ENCODE results near the gene ALX3.
"Not testable (repeated sequence)": the region's sequence is repeated elsewhere in the genome, so short reads cannot be mapped to it uniquely, and the experiment has no call there.

ALX3 gene

DNA sequence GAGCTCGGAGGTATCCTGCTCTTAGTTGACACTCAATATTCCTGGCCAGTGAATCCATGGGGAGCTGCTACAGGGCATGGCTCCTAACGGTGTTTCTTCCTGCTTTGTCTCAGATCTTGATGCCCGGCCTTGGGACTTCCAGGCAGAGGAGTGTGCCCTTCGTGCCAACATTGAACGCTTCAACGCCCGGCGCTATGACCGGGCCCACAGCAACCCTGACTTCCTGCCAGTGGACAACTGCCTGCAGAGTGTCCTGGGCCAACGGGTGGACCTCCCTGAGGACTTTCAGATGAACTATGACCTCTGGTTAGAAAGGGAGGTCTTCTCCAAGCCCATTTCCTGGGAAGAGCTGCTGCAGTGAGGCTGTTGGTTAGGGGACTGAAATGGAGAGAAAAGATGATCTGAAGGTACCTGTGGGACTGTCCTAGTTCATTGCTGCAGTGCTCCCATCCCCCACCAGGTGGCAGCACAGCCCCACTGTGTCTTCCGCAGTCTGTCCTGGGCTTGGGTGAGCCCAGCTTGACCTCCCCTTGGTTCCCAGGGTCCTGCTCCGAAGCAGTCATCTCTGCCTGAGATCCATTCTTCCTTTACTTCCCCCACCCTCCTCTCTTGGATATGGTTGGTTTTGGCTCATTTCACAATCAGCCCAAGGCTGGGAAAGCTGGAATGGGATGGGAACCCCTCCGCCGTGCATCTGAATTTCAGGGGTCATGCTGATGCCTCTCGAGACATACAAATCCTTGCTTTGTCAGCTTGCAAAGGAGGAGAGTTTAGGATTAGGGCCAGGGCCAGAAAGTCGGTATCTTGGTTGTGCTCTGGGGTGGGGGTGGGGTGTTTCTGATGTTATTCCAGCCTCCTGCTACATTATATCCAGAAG, 16.7 kb downstream of the ALX3 start:
- intact Hi-C loops (cut with DNase I), result loop anchor here (5.0 to 10.0 kb wide), 2 partner anchors 49 to 291 kb away; no protein-coding TSS in a partner anchor
- DNase-seq, result peak; percentile 31 to 92 (median 80)

DNA sequence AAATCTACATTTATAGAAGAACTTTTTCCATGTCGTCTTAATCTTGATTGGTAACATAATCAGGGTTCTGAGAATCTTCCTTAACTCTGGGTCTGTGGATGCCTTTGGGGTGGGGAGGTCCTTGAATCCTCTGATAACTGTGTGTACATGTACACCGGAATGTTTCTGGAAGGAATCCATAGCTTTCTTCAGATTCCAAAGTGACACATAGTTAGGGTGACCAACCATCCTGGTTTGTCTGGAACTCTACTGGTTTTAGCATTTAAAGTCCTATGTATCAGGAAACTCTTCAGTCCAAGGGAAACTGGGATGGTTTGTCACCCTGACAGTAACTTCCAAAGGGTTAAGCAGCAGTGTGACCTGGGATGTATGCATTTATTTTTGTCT, 19.2 kb downstream of the ALX3 start:
- intact Hi-C loops (cut with DNase I), result loop anchor here (5.0 to 10.0 kb wide), 2 partner anchors 51 to 294 kb away; no protein-coding TSS in a partner anchor
- DNase-seq, result no peak

DNA sequence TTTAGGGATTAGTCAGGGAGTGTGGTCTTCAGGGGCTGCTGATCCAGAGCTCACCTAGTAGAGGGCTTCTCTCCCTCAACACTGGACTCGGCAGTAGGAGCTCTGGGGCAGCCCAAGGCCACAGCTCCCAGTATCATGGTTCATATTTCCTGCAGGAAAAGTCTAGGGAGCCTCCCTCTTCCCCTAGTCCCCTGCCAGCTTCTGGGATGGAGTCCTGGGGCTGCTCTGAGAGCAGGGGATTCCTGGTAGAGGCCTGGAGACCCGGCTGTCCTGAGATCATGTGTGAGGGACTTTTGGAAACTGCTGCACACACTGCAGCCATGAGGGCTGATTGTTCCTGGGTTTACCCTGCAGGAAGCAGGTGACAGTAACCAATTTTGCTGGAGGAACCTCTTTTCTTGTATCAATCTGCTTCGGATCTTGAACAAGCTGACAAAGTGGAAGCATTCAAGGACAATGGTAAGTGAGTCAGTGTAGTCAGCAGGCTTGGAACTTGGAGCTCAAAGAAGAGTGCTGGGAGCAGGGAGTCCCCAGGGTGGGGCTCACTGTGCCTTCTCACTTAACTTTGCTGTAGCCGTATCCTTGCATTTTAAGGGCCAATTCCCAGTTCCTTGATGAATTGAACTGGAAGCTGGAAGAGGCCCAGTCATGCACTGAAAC, 19.7 kb downstream of the ALX3 start:
- intact Hi-C loops (cut with DNase I), result loop anchor here (5.0 to 10.0 kb wide), 2 partner anchors 52 to 294 kb away; no protein-coding TSS in a partner anchor
- no peak for DNase-seq

DNA sequence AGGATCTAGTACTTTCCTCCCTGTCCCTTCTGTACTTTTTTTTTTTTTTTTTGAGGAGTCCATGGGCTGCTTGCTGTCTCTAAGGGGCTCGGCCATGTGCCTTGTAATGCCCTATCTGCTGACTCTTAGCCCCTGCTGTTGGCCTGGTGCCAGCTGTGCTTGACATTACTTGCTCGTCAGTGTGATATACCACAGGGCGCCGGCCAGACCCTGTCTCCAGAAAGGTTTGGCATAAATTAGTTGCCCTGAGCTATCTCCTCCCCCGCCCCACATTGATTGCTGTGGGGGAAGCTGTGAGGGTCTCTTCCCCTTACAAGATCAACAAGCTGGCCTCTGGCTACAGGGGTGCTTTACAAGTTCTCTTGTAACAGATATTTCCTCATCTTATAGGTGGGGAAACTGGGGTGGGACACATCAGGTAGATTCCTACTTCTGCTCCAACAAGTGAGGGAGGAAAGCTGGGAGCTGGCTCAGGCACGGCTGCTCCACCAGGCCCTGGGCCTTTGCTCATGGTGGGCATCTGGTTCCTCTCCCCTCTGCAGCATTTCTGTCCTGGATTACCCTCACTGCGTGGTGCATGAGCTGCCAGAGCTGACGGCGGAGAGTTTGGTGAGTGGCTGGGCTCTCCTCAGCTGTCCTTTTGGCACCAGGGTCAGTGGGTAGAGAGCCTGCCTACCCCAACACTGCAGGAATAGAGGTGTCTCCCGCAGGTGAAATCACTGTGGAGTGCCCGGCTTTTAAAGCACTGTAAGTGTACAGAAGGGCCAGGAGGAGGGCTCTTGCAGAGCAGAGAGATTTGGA, 20.5 kb downstream of the ALX3 start:
- intact Hi-C loops (cut with DNase I), result loop anchor here (5.0 to 10.0 kb wide), 2 partner anchors 52 to 295 kb away; no protein-coding TSS in a partner anchor
- DNase-seq, result no peak

DNA sequence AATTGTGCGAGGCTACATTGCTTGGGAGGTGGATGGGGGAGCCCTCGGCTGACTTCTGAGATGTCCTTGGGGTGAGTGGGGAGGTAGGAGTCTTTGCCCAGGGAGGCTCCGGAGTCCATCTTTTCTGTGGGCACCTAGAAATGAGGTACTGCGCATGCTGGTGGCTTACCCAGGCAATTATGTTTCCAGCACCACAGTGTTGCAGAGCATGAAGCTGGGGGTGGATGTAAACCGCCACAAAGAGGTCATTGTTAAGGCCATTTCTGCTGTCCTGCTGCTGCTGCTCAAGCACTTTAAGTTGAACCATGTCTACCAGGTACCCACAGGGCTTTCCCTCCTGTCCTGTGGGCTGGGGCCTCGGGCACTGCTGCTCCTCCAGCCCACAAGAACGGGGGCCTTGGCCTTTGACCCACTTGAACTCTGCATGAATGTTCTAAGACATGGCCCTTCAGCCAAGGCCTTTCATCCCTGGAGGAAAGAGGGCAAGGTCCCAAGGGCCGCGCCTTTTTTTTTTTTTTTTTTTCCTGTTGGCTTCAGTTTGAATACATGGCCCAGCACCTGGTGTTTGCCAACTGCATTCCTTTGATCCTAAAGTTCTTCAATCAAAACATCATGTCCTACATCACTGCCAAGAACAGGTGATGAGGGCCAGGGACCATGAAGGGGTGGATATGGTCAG, 21.4 kb downstream of the ALX3 start:
- intact Hi-C loops (cut with DNase I), result no loop called here
- DNase-seq, result peak in 26 of 42 donors; percentile 17 to 75 (median 44)

DNA sequence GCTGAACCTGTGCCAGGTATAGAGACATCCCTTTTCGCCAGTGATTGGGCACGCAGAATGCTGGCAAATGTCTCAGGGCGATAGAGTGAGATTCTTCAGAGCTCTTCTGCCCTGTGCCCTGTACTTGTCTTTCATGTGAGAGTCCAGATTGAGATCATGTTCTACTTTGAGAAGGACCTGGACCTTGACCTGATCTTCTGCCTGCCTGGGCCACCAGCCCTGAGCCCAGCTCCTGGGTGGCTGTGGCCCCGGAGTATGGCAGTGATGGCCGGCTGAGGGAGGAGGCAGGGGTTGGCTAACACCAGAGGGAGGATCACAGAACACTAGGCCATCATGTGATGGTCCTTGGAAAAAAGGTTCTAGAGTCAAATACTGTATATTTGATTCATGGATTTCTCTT, 22.2 kb downstream of the ALX3 start:
- no peak for DNase-seq
- intact Hi-C loops (cut with DNase I), result no loop called here

DNA sequence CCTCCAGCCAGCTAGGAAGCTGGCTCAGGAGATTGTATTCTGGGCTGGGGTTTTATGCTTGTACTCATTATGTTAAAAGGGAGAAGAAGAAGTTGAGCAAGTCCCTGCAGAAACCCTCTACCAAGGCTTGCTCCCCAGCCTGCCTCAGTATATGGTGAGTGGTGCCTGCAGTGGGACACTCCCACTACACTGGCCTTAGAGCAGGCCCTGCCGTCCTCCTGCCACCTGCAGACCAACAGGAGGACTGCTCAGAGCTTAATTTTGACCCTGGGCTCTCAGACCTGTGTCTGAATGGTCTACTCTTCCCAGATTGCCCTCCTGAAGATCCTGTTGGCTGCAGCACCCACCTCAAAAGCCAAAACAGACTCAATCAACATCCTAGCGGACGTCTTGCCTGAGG, 23.0 kb downstream of the ALX3 start:
- intact Hi-C loops (cut with DNase I), result no loop called here
- no peak for DNase-seq

DNA sequence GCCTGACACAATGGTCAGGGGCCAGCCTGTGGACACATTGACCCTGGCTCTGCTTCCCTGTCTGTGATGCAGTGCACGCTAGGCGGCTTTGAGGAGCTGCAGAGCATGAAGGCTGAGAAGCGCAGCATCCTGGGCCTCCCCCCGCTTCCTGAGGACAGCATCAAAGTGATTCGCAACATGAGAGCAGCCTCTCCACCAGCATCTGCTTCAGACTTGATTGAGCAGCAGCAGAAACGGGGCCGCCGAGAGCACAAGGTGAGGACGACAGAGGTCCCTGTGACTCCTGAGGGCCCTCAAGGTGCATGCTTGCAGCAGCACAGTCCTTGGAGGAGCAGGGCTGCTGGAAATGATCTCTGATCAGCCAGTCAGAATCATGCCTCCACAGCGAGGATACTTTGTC, 27.5 kb downstream of the ALX3 start:
- peak in 1 of 42 donors; percentile 7 for DNase-seq
- intact Hi-C loops (cut with DNase I), result no loop called here

DNA sequence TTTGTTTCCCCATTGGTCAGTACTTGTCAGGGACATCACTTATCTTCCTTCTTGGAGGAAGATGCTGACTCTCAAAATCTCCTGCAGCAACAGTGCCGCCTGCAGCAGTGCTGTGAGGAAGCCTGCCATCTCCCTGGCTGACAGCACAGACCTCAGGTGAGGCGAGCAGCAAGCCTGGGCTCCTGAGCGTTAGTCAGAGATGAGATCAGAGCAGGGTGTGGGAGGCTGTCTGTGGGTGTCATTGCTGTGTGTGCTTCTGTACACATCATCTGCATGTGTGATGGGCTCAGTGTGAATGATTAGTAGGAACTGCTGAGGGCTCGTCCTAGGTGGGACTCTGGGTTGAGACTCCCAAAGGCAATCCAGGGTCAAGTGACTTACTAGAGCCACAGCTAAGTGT, 29.9 kb downstream of the ALX3 start:
- DNase-seq, result peak; percentile 50 to 96 (median 81)
- intact Hi-C loops (cut with DNase I), result no loop called here

DNA sequence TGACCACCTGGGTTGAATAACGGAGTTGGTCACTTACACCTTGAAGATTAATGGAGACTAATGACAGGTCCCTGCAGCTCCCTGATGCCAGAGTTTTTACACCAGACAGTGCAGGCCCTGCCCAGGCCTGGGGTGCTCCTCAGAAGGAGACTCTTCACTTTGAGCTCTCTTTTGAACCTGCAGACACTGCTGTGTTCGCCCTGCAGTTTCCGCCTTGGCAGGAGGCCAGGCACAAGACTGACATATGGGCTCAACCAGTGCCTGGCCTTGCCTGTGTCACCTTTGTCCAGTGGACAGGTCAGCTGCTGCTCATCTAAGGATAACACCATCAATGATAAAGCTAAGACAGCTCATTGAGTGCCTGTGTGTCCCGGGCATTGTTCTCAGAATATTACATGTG, 30.8 kb downstream of the ALX3 start:
- intact Hi-C loops (cut with DNase I), result no loop called here
- no peak for DNase-seq

DNA sequence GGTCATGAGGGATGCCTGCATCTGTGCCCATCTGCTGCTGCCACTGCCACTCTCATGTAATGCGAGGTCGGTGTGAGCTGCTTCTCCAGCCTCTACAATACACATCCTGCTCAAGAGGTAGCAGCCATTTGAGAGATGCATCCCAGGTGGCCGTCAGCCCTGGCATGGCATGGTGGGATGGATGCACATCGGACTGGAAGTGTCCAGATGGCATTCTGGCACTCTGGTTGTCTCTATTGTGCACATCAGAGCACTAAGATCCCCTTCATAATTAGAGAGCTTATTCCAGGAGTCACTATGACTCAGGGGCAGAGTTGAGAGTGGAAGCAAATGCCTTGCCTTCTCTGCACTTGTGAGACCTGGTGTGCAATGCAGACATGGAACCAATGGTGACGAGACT, 32.2 kb downstream of the ALX3 start:
- no peak for DNase-seq
- intact Hi-C loops (cut with DNase I), result no loop called here

DNA sequence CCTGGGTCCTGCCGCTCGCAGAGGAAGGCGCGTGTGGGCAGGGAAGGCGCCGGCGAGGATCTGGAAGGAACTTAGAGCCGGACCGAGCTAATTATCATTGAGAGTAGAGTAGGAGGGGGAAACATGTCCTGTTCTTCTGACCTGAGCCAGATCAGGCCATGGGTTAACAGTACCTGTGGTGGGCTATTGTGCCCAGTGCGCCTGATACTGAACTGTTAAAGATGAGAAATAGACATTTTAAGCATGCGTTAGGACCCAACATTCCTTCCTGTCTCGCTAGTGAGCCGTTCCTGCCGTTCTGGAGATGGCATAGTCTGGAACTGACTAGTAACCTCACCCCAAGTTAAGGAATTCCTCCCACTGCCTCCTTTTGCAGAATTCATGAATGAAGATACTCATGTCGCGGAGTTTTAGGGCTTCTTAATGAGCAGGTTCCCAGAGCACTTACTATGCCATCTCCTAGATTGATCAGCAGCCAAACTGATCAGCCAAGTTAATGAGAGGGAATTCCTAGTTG, 35.2 kb downstream of the ALX3 start:
- intact Hi-C loops (cut with DNase I), result no loop called here
- peak in 30 of 42 donors; percentile 10 to 85 (median 52) for DNase-seq

DNA sequence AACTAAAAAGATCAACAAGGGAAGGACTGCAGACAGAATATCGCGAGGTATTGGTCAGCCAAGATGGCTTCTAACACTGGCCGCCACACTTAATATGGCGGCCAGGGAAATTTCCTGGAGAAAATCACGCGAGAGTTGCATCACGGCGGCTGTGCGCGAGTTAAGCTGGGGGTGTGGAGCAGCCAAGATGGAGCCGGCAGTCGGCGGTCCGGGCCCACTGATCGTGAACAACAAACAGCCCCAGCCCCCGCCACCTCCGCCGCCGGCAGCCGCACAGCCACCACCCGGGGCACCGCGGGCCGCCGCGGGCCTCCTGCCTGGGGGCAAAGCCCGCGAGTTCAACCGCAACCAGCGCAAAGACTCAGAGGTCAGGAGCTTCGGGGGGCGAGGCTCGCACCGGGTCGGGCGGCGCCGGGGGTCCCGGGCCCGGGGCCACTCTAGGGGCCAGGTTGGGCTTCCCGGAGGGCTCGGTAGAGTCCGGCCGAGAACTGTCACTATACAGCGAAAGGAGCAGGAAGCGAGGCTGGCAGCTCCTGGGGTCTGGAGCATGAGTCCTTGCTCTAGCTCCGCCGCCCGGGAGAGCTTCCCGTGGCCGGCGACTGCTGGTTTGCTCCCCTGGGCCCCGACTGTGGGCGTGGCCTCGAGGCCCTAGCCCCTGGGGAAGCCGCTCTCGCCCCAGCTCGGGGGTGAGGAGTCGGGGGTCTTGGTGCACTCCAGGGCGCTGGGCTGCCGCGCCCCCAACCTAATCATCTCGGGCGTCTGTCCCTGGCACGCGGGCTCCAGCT, 35.8 kb downstream of the ALX3 start, which contains the start of gene STRIP1:
TSS of gene STRIP1 (plus strand) at position 174 of the 785 bp plus-strand sequence. CDS start at position 188, 14 bp downstream.
- intact Hi-C loops (cut with DNase I), result no loop called here
- DNase-seq, result peak; percentile 83 to 96 (median 90)

DNA sequence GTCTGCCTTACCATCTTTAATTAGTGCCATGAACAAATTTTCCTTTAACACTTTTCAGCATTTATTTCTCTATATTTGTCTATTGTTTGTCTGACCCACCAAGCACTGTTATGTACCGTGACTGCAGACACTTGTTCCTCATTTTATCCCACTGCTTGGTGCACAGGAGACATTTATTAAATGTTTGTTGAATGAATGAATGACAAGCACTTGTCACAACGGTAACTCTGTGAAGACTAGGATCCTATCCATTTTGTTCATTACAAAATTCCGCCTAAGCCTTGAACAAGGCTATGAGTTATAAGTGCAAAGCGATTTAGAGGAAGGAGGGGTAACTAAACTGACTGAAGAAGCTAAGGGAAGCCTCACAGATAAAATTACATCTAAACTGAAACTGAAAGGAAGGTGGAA, 36.4 kb downstream of the ALX3 start:
- intact Hi-C loops (cut with DNase I), result no loop called here
- DNase-seq, result no peak

DNA sequence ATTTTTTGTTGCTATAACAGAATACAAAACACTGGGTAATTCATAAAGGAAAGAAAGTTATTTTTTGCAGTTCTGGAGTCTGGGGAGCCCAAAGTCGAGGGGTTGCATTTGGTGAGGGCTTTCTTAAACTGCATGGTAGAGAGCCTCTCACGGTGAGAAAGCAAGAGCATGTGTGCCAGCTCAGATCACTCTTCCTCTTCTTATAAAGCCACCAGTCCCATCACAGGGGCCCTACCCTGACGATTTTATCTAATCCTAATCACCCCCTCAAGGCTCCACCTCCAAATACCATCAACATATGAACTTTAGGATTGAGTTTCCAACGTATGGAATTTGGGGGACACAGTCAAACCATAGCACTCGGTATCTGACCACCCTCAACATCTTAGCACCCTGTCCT, 37.1 kb downstream of the ALX3 start:
- no peak for DNase-seq
- intact Hi-C loops (cut with DNase I), result no loop called here

DNA sequence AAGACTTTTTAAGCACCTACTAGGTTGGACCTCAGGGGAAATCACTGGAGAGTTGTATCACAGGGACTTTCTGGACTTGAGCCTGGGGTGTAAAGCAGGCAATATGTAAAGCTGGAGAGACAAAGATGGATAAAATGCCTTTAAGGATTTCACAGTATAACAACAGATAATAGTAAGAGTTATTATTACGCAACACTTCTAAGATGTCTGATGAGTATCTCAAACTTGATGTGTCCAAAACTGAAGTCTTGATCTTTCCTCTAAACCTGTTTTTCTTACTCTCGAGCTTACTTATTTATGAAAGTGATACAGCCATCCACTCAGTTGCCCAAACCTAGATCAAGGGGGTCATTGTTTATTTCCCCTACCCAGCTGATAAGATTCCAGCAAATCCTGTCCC, 38.1 kb downstream of the ALX3 start:
- intact Hi-C loops (cut with DNase I), result no loop called here
- DNase-seq, result no peak

DNA sequence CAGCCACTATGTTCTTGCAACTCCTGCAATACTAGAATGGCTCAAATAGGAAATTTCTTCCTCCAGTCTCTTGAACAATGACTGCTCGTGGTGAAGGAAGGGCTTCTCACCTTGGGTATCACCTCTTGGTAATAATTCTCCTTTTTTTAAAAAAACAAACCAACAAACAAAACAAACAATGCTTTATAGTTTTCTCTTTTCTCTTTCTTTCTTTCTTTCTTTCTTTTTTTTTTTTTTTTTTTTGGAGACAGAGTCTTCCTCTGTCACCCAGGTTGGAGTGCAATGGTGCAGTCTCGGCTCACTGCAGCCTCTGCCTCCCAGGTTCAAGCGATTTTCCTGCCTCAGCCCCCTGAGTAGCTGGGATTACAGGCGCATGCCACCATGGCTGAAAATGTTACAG, 39.8 kb downstream of the ALX3 start:
- intact Hi-C loops (cut with DNase I), result not testable (repeated sequence)
- peak in 1 of 42 donors; percentile 32 for DNase-seq

DNA sequence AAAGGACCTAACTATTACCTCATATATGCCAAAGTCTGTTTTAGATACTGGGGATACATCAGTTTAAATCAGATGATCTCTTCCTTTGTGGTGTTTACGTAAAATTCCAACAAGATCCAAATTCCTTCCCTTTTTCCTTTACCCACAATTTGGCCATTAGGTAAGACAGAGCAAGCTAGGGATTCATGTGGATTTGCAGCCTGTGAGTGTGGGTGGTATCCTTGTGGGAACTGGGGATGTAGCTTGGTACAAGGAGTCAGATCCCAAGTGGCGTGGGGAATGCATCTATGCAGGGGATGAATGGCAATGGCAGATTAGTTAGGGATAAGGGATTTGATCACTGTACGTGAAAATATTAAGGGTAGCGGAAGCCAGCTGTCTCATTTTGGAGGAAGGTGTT, 45.9 kb downstream of the ALX3 start:
- intact Hi-C loops (cut with DNase I), result no loop called here

More for the DNA sequence above, 45.9 kb downstream of the ALX3 start:
- DNase-seq, result no peak

Measured in head of caudate nucleus (tissue), 42 donors.